NOMO-1 treated with DMSO at 0.1 percent for 48 hours (cell line): ENCODE results near the gene EIF1AD.
"Not testable (repeated sequence)": the region's sequence is repeated elsewhere in the genome, so short reads cannot be mapped to it uniquely, and the experiment has no call there.

Experiments used
- DNase-seq: peaks from one replicate; lab custom pipeline; 2025; ENCODE audit not compliant: unreplicated experiment; lab: John Stamatoyannopoulos, UW

The EIF1AD gene

GRCh38 chr11:66001942-66002647 is at the start of gene EIF1AD, which contains the start of gene BANF1:
EIF1AD (minus strand) TSS chr11:66002157; CDS start chr11:66000389, 1,768 bp downstream.
BANF1 (plus strand) TSS chr11:66002503; CDS start chr11:66003251, 748 bp downstream.
- DNase-seq: peak; percentile 100

- DNase-seq: peak; percentile 35
Measured at GRCh38 chr11:66051371-66051765, 49.4 kb upstream of the EIF1AD start.

- DNase-seq: no peak
Measured at GRCh38 chr11:66050581-66051231, 48.7 kb upstream of the EIF1AD start.

- no peak for DNase-seq
Measured at GRCh38 chr11:66048547-66049323, 46.8 kb upstream of the EIF1AD start, which contains the start of gene GAL3ST3. GAL3ST3 (minus strand) TSS chr11:66049161; CDS start chr11:66045415, 3,746 bp downstream.

- no peak for DNase-seq
Measured at GRCh38 chr11:66047541-66048365, 45.8 kb upstream of the EIF1AD start.

GRCh38 chr11:66046901-66047300 is 44.9 kb upstream of the EIF1AD start:
- no peak for DNase-seq

GRCh38 chr11:66045177-66045639 is 43.3 kb upstream of the EIF1AD start:
- peak; percentile 68 for DNase-seq

- DNase-seq: no peak
Measured at GRCh38 chr11:66044757-66045156, 42.8 kb upstream of the EIF1AD start.

GRCh38 chr11:66042996-66043906 is 41.3 kb upstream of the EIF1AD start:
- DNase-seq: no peak

GRCh38 chr11:66042227-66042995 is 40.5 kb upstream of the EIF1AD start:
- no peak for DNase-seq

- DNase-seq: no peak
Measured at GRCh38 chr11:66039765-66040164, 37.8 kb upstream of the EIF1AD start.

GRCh38 chr11:66037327-66037726 is 35.4 kb upstream of the EIF1AD start:
- no peak for DNase-seq

GRCh38 chr11:66036334-66036710 is 34.4 kb upstream of the EIF1AD start:
- DNase-seq: no peak

GRCh38 chr11:66035653-66036333 is 33.8 kb upstream of the EIF1AD start:
- DNase-seq: no peak

GRCh38 chr11:66032957-66033735 is 31.2 kb upstream of the EIF1AD start:
- DNase-seq: no peak

- no peak for DNase-seq
Measured at GRCh38 chr11:66026017-66026529, 24.1 kb upstream of the EIF1AD start, which contains the start of gene CATSPER1. CATSPER1 (minus strand) TSS chr11:66026479; CDS start chr11:66026379, 100 bp downstream.

- not testable (repeated sequence) for DNase-seq
Measured at GRCh38 chr11:66023186-66023440, 21.2 kb upstream of the EIF1AD start.
